ENCODE results near the gene STARD5.

The STARD5 gene

DNA sequence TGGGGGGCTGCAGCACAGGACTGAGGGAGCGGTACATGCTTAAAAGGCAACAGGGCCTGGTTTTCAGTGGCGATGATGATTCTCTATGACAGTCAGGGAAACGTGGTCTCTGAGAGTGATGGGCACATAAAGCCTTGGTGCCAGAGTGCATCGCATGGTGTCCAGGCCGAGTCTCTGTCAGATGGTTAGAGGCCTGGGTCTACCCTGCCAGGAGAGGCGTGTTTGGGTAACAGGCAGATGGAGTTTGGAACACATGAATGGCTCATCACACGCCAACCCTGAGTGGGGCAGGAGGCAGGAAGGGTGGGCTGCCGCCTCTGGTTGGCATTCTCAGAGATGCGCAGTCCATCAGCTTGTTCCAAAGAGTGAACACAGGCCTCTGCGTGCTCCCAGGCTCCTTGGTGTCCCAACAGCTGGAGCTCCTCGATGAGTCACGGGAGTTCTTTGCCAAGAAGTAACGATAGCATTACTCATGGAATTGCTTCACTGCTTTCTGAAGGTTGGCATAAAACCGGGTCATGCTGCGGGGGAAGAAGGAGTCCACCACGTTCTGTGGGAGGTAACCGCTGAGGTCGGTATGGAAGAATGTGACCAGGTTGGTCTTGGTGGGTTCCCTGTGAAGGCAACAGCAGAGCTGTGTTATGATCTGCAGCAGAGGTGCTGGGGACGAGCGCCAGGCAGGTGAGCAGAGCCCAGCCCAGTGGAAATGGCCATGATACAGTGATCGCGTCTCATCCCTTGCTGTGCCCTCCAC, 11.0 kb downstream of the STARD5 start:
- TF ChIP-seq CTCF (IDR thresholded peaks at IDR 0.05; ENCODE audit: extremely low read depth, missing control alignments), result no peak
- no peak for DNase-seq (ENCODE audit: low spot score)

GRCh38 chr15:81311752-81312464, 12.0 kb downstream of the STARD5 start:
- DNase-seq (ENCODE audit: low spot score), result peak; percentile 38
- no peak for TF ChIP-seq CTCF (IDR thresholded peaks at IDR 0.05; ENCODE audit: extremely low read depth, missing control alignments)

GRCh38 chr15:81310480-81310879, 13.5 kb downstream of the STARD5 start:
- DNase-seq (ENCODE audit: low spot score), result no peak
- no peak for TF ChIP-seq CTCF (IDR thresholded peaks at IDR 0.05; ENCODE audit: extremely low read depth, missing control alignments)

GRCh38 chr15:81309647-81310450, 14.1 kb downstream of the STARD5 start:
- no peak for DNase-seq (ENCODE audit: low spot score)
- no peak for TF ChIP-seq CTCF (IDR thresholded peaks at IDR 0.05; ENCODE audit: extremely low read depth, missing control alignments)

GRCh38 chr15:81308260-81308659, 15.7 kb downstream of the STARD5 start:
- TF ChIP-seq CTCF (IDR thresholded peaks at IDR 0.05; ENCODE audit: extremely low read depth, missing control alignments), result no peak
- DNase-seq (ENCODE audit: low spot score), result no peak

DNA sequence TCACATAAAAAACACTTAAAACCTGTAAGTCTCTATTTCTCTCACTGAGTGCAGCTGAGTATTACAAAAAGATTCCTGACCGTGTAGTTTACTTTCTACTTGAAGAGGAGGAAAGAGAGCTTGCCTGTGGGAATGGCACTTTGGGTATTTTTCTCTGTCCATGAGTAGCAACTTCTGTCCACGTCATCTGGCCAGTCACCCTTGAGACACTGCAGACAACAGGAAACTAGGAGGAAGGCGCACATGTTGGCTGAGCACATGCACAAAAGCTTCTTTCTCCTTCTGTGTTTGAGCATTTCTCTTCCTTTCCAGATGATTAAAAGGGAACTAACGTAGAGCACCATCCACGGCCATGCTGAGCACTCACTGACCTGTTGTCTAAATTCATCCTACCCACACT, 19.7 kb downstream of the STARD5 start:
- no peak for TF ChIP-seq CTCF (IDR thresholded peaks at IDR 0.05; ENCODE audit: extremely low read depth, missing control alignments)
- no peak for DNase-seq (ENCODE audit: low spot score)
